CD4-positive, alpha-beta T cell (primary cell): ENCODE measurements around the gene POLRMT. TPM values are rescaled to one million over a fixed set of nuclear protein-coding genes. Genes with fewer than 3 reads are reported as not detected.

Experiments used
- ATAC-seq: fragments of 200-7000 bp; cut with Tn5 transposase; one replicate; pipeline ENCODE4 v1.10.0; 2022; ENCODE audit warnings: mild to moderate bottlenecking; ENCODE audit not compliant: poor library complexity
- CTCF ChIA-PET: fragments of 350-600 bp; sonication (Branson Sonifier 250); formaldehyde crosslinking; loops from one replicate; lab custom pipeline; 2021; ENCODE audit warnings: antibody characterized with exemption, inconsistent platforms; lab: Charles Lee
- POLR2A ChIA-PET: fragments of 350-600 bp; sonication (Branson Sonifier 250); formaldehyde crosslinking; loops from one replicate; lab custom pipeline; 2021; ENCODE audit warnings: antibody characterized with exemption, inconsistent platforms; lab: Charles Lee
- DNase-seq, 14 experiments: peaks; one replicate each; pipeline ENCODE4 v3.0.0-alpha.2; 2013 to 2020; ENCODE audit warnings: mixed read lengths in 2 of 14
- H3K27ac ChIP-seq, 2 donors: one replicate each; pipeline versions ENCODE4 v1.5.1 to v1.7.0; 2013; ENCODE audit warnings: low read length in 2 of 2, low read depth in 1 of 2, mild to moderate bottlenecking in 1 of 2
- H3K27me3 ChIP-seq, 2 experiments: 1 replicate in 1 of 2; 2 replicates in 1 of 2; pipeline versions ENCODE4 v1.6.1 to v1.7.0; 2013; ENCODE audit warnings: low read length in 2 of 2, control low read depth in 1 of 2, mild to moderate bottlenecking in 1 of 2, moderate library complexity in 1 of 2; ENCODE audit not compliant: insufficient read depth in 2 of 2, control insufficient read depth in 1 of 2
- H3K36me3 ChIP-seq: one replicate; pipeline ENCODE4 v1.6.1; 2013; ENCODE audit warnings: low read length, control low read depth; ENCODE audit not compliant: insufficient read depth
- H3K4me1 ChIP-seq: one replicate; pipeline ENCODE4 v1.6.1; 2013; ENCODE audit warnings: low read length, control low read depth; ENCODE audit not compliant: insufficient read depth
- H3K4me3 ChIP-seq: one replicate; pipeline ENCODE4 v1.5.1; 2013; ENCODE audit warnings: mild to moderate bottlenecking, low read length, moderate library complexity
- H3K9me3 ChIP-seq, 2 experiments: 1 replicate in 1 of 2; 2 replicates in 1 of 2; pipeline versions ENCODE4 v1.6.1 to v1.7.0; 2013; ENCODE audit warnings: low read length in 2 of 2, mild to moderate bottlenecking in 2 of 2, control low read depth in 1 of 2, moderate library complexity in 1 of 2; ENCODE audit not compliant: control insufficient read depth in 1 of 2, insufficient read depth in 1 of 2
- H3K27ac Mint-ChIP-seq: one replicate; pipeline ENCODE4 v1.8.0; 2020; ENCODE audit warnings: mixed read lengths
- H3K27me3 Mint-ChIP-seq: one replicate; pipeline ENCODE4 v1.8.0; 2021; ENCODE audit warnings: mixed read lengths
- H3K36me3 Mint-ChIP-seq: one replicate; pipeline ENCODE4 v1.8.0; 2021; ENCODE audit warnings: low read depth, mixed read lengths
- H3K4me1 Mint-ChIP-seq: one replicate; pipeline ENCODE4 v1.8.0; 2021; ENCODE audit warnings: low read depth, mixed read lengths
- H3K4me3 Mint-ChIP-seq: one replicate; pipeline ENCODE4 v1.8.0; 2020; ENCODE audit warnings: mild to moderate bottlenecking, mixed read lengths
- H3K9me3 Mint-ChIP-seq: one replicate; pipeline ENCODE4 v1.8.0; 2020; ENCODE audit warnings: mixed read lengths
- CTCF ChIP-seq: fragments of 200-600 bp; IDR thresholded peaks from one replicate; pipeline ENCODE4 v1.8.0; 2022; ENCODE audit warnings: antibody characterized with exemption, mild to moderate bottlenecking
- intact Hi-C, 2 experiments: fragments of 100-400 bp; cut with DNase I in 1 of 2; cut with micrococcal nuclease in 1 of 2; formaldehyde crosslinking; loops; one replicate each; pipeline versions ENCODE4 v1.15.1 to v1.9.0; 2023 to 2025; cut with DNase I, micrococcal nuclease
- total RNA-seq, 174 experiments: library from RNA in 2 of 174; stranded (reverse) in 2 of 174; gene quantifications; one replicate each; pipeline ENCODE4 v1.2.3 and lab custom pipeline; 2021 to 2026

Gene POLRMT
- total RNA-seq, 2 experiments from 2014 or later: 54.4 to 56.2 TPM

GRCh38 chr19:662207-662961 is 29.0 kb upstream of the POLRMT start:
- Histone ChIP-seq H3K9me3 (no peaks in the 10 kb centered on the region), H3K27ac (peak overlapping the region; percentile 92 to 97), H3K4me1 (peaks cover 66% of the 10 kb centered on the region), H3K4me3 (peak overlapping the region; percentile 97), H3K36me3 (peaks cover 20% of the 10 kb centered on the region), H3K27me3 (no peaks in the 10 kb centered on the region)
- ATAC-seq (peak; percentile 20), DNase-seq (peak; percentile 40 to 91 (median 70))
- Mint-ChIP-seq H3K36me3 (peaks cover 31% of the 10 kb centered on the region), H3K4me3 (peak overlapping the region; percentile 97), H3K4me1 (peaks cover 40% of the 10 kb centered on the region), H3K9me3 (no peaks in the 10 kb centered on the region), H3K27ac (peak overlapping the region; percentile 97), H3K27me3 (no peaks in the 10 kb centered on the region)
- ChIA-PET CTCF (interaction anchor here (1.7 to 1.8 kb wide), 3 partner anchors 72 to 152 kb away, joined by 4 to 14 read pairs (median 6); no protein-coding TSS in a partner anchor), POLR2A (interaction anchor here (1.2 to 1.6 kb wide), 8 partner anchors 17 to 607 kb away, joined by 3 to 45 read pairs (median 5); partner anchors contain the start of genes CDC34 and POLRMT)
- intact Hi-C loops: loop anchor here (1.0 to 5.0 kb wide), 7 partner anchors 52 to 156 kb away; partner anchors contain the start of genes BSG (in 2 of the 2), CDC34 (in 1 of the 2), HCN2 (in 1 of the 2) and PTBP1 (in 1 of the 2)
- no peak for TF ChIP-seq CTCF

GRCh38 chr19:661427-662196 is 28.3 kb upstream of the POLRMT start:
- DNase-seq (peak; percentile 41 to 87 (median 66)), ATAC-seq (peak; percentile 29)
- TF ChIP-seq CTCF: no peak
- H3K4me1 ChIP-seq: peaks cover 74% of the 10 kb centered on the region
- H3K4me3 ChIP-seq: peak overlapping the region; percentile 97
- H3K9me3 Mint-ChIP-seq: no peaks in the 10 kb centered on the region
- no peaks in the 10 kb centered on the region for H3K9me3 ChIP-seq
- H3K27me3 ChIP-seq: no peaks in the 10 kb centered on the region
- CTCF ChIA-PET: interaction anchor here (1.6 to 2.3 kb wide), 3 partner anchors 19 to 77 kb away, joined by 4 to 17 read pairs (median 8); no protein-coding TSS in a partner anchor
- peak overlapping the region; percentile 92 to 97 for H3K27ac ChIP-seq
- peak overlapping the region; percentile 97 for H3K27ac Mint-ChIP-seq
- peak overlapping the region; percentile 97 for H3K4me3 Mint-ChIP-seq
- H3K4me1 Mint-ChIP-seq: peaks cover 46% of the 10 kb centered on the region
- intact Hi-C loops: loop anchor here (1.0 to 5.0 kb wide), 8 partner anchors 22 to 155 kb away; partner anchors contain the start of genes BSG (in 2 of the 2), CDC34 (in 1 of the 2), FGF22 (in 1 of the 2) and HCN2 (in 1 of the 2)
- POLR2A ChIA-PET: interaction anchor here (0.6 to 2.7 kb wide), 12 partner anchors 9 to 608 kb away, joined by 3 to 19 read pairs (median 4); partner anchors contain the start of genes CDC34, CIRBP, FGF22 and POLRMT
- peaks cover 25% of the 10 kb centered on the region for H3K36me3 ChIP-seq
- peaks cover 31% of the 10 kb centered on the region for H3K36me3 Mint-ChIP-seq
- no peaks in the 10 kb centered on the region for H3K27me3 Mint-ChIP-seq
